Osteoblast (primary cell): ENCODE data around the gene RHOH. TPM values are rescaled to one million over a fixed set of nuclear protein-coding genes. Genes with fewer than 3 reads are reported as not detected.

ENCODE experiments used
- DNase-seq: peaks from one replicate; pipeline ENCODE4 v3.0.0; 2011; ENCODE audit warnings: low spot score, mixed read lengths; ENCODE audit not compliant: insufficient read length; ENCODE audit errors: missing footprints
- H2AFZ ChIP-seq: 2 replicates; pipeline ENCODE4 v1.6.0; 2011; ENCODE audit warnings: mild to moderate bottlenecking, low read length
- H3K27ac ChIP-seq: 2 replicates; pipeline ENCODE4 v1.5.1; 2011; ENCODE audit warnings: mild to moderate bottlenecking, low read depth, low read length, moderate library complexity
- H3K27me3 ChIP-seq: 2 replicates; pipeline ENCODE4 v1.6.0; 2012; ENCODE audit warnings: mild to moderate bottlenecking, control low read depth, inconsistent platforms, low read length, moderate library complexity; ENCODE audit not compliant: insufficient read depth
- H3K36me3 ChIP-seq: 2 replicates; pipeline ENCODE4 v1.5.1; 2011; ENCODE audit warnings: mild to moderate bottlenecking, low read length, control low read depth, moderate library complexity; ENCODE audit not compliant: insufficient read depth
- H3K4me1 ChIP-seq: 2 replicates; pipeline ENCODE4 v1.5.1; 2011; ENCODE audit warnings: mild to moderate bottlenecking, low read length, control low read depth, moderate library complexity; ENCODE audit not compliant: insufficient read depth
- H3K4me2 ChIP-seq: 2 replicates; pipeline ENCODE4 v1.6.0; 2011; ENCODE audit warnings: mild to moderate bottlenecking, low read length; ENCODE audit not compliant: insufficient read depth
- H3K4me3 ChIP-seq: fragments of 200-600 bp; sonication (generic); 3 replicates; pipeline ENCODE4 v1.5.1; 2012; ENCODE audit warnings: mild to moderate bottlenecking, low read length, inconsistent platforms; ENCODE audit not compliant: insufficient read depth
- H3K79me2 ChIP-seq: 2 replicates; pipeline ENCODE4 v1.6.0; 2012; ENCODE audit warnings: mild to moderate bottlenecking, low read length, control low read depth, inconsistent platforms; ENCODE audit not compliant: insufficient read depth
- H3K9me3 ChIP-seq: 2 replicates; pipeline ENCODE4 v1.5.1; 2011; ENCODE audit warnings: low read depth, low read length, control low read depth
- H4K20me1 ChIP-seq: 2 replicates; pipeline ENCODE4 v1.6.0; 2012; ENCODE audit warnings: mild to moderate bottlenecking, low read length, control low read depth; ENCODE audit not compliant: insufficient read depth
- total RNA-seq: library from RNA; depleted of rRNA; stranded (reverse); fragments of >200 nt; gene quantifications from 2 replicates; pipeline ENCODE4 v1.2.3, GENCODE V29; 2012
- TF ChIP-seq, protein P1 (sequence below): IDR thresholded peaks from 2 replicates; pipeline ENCODE4 v1.5.1; 2011; ENCODE audit warnings: mild to moderate bottlenecking, low read depth, low read length, moderate library complexity; ENCODE audit errors: extremely low read depth

Gene RHOH
- total RNA-seq, 1 donor: not detected

- H3K4me1 ChIP-seq: no peaks in the 10 kb centered on the region
- H3K4me3 ChIP-seq: no peak overlapping the region
- no peaks in the 10 kb centered on the region for H4K20me1 ChIP-seq
- H3K27me3 ChIP-seq: no peaks in the 10 kb centered on the region
- no peaks in the 10 kb centered on the region for H3K36me3 ChIP-seq
- DNase-seq: no peak
- no peaks in the 10 kb centered on the region for H3K79me2 ChIP-seq
- H3K9me3 ChIP-seq: no peaks in the 10 kb centered on the region
- TF ChIP-seq, protein P1, sequence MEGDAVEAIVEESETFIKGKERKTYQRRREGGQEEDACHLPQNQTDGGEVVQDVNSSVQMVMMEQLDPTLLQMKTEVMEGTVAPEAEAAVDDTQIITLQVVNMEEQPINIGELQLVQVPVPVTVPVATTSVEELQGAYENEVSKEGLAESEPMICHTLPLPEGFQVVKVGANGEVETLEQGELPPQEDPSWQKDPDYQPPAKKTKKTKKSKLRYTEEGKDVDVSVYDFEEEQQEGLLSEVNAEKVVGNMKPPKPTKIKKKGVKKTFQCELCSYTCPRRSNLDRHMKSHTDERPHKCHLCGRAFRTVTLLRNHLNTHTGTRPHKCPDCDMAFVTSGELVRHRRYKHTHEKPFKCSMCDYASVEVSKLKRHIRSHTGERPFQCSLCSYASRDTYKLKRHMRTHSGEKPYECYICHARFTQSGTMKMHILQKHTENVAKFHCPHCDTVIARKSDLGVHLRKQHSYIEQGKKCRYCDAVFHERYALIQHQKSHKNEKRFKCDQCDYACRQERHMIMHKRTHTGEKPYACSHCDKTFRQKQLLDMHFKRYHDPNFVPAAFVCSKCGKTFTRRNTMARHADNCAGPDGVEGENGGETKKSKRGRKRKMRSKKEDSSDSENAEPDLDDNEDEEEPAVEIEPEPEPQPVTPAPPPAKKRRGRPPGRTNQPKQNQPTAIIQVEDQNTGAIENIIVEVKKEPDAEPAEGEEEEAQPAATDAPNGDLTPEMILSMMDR: no peak
- H2AFZ ChIP-seq: no peak overlapping the region
- no peak overlapping the region for H3K4me2 ChIP-seq
- H3K27ac ChIP-seq: no peak overlapping the region
Observed at GRCh38 chr4:40211224-40212185, 14.7 kb downstream of the RHOH start.

DNA sequence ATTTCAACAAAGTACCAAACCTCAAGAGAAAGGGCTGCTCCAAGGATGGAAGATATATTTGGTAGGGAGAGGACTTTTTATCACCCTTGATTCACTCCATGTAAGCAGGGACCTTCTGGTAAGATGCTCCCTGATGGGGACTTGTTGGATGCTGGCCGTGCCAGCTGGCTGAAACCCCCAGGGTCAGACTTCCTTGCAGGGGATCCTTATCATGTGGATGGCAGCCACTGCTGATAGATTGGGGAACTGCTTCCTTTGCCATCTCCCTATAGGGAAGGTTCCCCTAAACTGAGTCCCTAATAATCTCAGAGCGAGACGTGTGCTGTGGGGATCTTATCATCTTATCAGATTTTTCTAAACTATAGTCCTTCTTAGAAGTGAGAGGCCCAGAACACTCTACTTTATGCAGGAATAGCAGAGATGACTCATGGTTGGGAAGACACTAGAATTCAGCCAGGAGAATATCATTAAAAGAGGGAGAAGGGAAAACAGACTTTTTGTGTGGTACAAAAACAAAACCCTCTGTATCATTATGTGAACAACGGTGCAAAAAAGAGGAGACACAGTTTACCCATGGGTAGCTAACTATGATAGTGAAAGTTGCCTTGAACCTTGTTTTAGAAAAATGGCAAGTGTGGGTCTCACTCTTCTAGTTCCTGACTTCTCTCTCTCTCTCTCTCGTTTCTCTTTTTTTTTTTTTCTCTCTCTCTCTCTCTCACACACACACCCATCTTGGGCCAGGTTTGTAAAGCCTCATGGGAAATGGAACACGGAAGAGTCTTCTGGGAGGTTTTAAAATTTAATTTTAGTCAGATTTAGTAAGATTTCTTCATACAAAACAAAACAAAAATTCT, 16.1 kb downstream of the RHOH start:
- H3K4me3 ChIP-seq: no peak overlapping the region
- no peaks in the 10 kb centered on the region for H3K4me1 ChIP-seq
- no peak overlapping the region for H3K27ac ChIP-seq
- no peaks in the 10 kb centered on the region for H3K27me3 ChIP-seq
- no peaks in the 10 kb centered on the region for H3K9me3 ChIP-seq
- H3K36me3 ChIP-seq: no peaks in the 10 kb centered on the region
- H3K4me2 ChIP-seq: peak overlapping the region; percentile 27
- no peak for DNase-seq
- H4K20me1 ChIP-seq: no peaks in the 10 kb centered on the region
- TF ChIP-seq, protein P1: no peak
- H2AFZ ChIP-seq: peak overlapping the region; percentile 29
- H3K79me2 ChIP-seq: no peaks in the 10 kb centered on the region

- no peak overlapping the region for H3K4me2 ChIP-seq
- H3K36me3 ChIP-seq: no peaks in the 10 kb centered on the region
- H3K4me1 ChIP-seq: no peaks in the 10 kb centered on the region
- DNase-seq: no peak
- H3K4me3 ChIP-seq: no peak overlapping the region
- H3K27me3 ChIP-seq: no peaks in the 10 kb centered on the region
- no peaks in the 10 kb centered on the region for H3K9me3 ChIP-seq
- no peak overlapping the region for H2AFZ ChIP-seq
- no peak overlapping the region for H3K27ac ChIP-seq
- no peaks in the 10 kb centered on the region for H4K20me1 ChIP-seq
- no peaks in the 10 kb centered on the region for H3K79me2 ChIP-seq
- TF ChIP-seq, protein P1: no peak
Observed at GRCh38 chr4:40214038-40214437, 17.2 kb downstream of the RHOH start.
